ENCODE data around the gene ATP7B. TPM values are rescaled to one million over a fixed set of nuclear protein-coding genes. Genes with fewer than 3 reads are reported as not detected.

The ATP7B gene
- polyA plus RNA-seq, 3 donors = 0.39 to 0.44 TPM; not detected in 1

DNA sequence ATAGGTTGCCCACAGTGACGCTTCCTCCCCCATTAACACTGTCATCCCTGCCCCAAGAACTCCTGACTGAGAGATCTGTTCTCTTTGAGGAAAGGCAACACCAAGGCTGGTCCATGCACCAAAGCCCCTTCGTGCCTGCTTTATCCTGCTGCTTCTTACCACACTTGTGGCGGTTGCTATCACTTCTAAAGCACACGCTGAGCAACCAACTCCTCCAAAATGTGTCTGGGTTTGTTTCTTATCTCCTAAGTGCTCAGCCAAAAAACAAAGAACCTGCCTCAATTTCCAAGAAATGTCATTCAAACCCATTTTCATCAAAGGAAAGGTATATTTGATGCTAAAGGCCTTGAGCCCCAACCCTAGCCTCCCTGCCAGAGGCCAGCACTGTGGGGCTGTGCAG lies 14.6 kb downstream of the ATP7B start:
- Histone ChIP-seq H3K36me3 (replicated peaks in 1 of 2; ENCODE audit: control insufficient read depth in 1 of 2, insufficient read depth in 2 of 2, low read length in 2 of 2) (no peaks in the 10 kb centered on the region), H3K4me3 (replicated peaks in 1 of 3; ENCODE audit: low read depth in 2 of 3, low read length in 3 of 3) (no peak overlapping the region), H2AFZ (ENCODE audit: insufficient read depth, low read depth, low read length, poor library complexity, severe bottlenecking) (no peak overlapping the region), H3K9me3 (replicated peaks in 1 of 2; ENCODE audit: control insufficient read depth in 1 of 2, insufficient read depth in 1 of 2, low read length in 2 of 2) (no peaks in the 10 kb centered on the region), H3K27me3 (ENCODE audit: control insufficient read depth in 2 of 2, insufficient read depth in 2 of 2, low read length in 2 of 2) (no peaks in the 10 kb centered on the region), H3K79me2 (ENCODE audit: insufficient read depth, low read length) (no peaks in the 10 kb centered on the region), H3K4me2 (replicated peaks; ENCODE audit: extremely low read depth, low read length, poor library complexity, severe bottlenecking) (no peak overlapping the region), H3K4me1 (ENCODE audit: control insufficient read depth in 1 of 2, insufficient read depth in 2 of 2, low read length in 2 of 2) (peaks cover 10 to 13% of the 10 kb centered on the region in 2 donors), H4K20me1 (ENCODE audit: insufficient read depth, low read length) (no peaks in the 10 kb centered on the region), H3K27ac (ENCODE audit: low read depth in 1 of 2, low read length in 2 of 2) (no peak overlapping the region), H3K9ac (ENCODE audit: insufficient read depth, low read length, poor library complexity, severe bottlenecking) (no peak overlapping the region)
- H3K4me3 Mint-ChIP-seq = no peak overlapping the region
- TF ChIP-seq, protein P1, sequence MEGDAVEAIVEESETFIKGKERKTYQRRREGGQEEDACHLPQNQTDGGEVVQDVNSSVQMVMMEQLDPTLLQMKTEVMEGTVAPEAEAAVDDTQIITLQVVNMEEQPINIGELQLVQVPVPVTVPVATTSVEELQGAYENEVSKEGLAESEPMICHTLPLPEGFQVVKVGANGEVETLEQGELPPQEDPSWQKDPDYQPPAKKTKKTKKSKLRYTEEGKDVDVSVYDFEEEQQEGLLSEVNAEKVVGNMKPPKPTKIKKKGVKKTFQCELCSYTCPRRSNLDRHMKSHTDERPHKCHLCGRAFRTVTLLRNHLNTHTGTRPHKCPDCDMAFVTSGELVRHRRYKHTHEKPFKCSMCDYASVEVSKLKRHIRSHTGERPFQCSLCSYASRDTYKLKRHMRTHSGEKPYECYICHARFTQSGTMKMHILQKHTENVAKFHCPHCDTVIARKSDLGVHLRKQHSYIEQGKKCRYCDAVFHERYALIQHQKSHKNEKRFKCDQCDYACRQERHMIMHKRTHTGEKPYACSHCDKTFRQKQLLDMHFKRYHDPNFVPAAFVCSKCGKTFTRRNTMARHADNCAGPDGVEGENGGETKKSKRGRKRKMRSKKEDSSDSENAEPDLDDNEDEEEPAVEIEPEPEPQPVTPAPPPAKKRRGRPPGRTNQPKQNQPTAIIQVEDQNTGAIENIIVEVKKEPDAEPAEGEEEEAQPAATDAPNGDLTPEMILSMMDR (IDR thresholded peaks at IDR 0.05) = no peak
- intact Hi-C loops (cut with micrococcal nuclease) = no loop called here
- H3K4me1 Mint-ChIP-seq = peaks cover 26% of the 10 kb centered on the region
- H3K36me3 Mint-ChIP-seq = no peaks in the 10 kb centered on the region
- H3K9me3 Mint-ChIP-seq = peaks cover 0 to 1% (median 0%) of the 10 kb centered on the region in 7 donors
- WGBS (ENCODE audit: insufficient coverage) = 94% methylated on average over 4 of the region's 4 CpGs
- no peak overlapping the region for H3K27ac Mint-ChIP-seq
- peaks cover 1 to 10% (median 8%) of the 10 kb centered on the region in 3 donors for H3K27me3 Mint-ChIP-seq (ENCODE audit: low read depth in 3 of 3)
- no peak for DNase-seq

DNA sequence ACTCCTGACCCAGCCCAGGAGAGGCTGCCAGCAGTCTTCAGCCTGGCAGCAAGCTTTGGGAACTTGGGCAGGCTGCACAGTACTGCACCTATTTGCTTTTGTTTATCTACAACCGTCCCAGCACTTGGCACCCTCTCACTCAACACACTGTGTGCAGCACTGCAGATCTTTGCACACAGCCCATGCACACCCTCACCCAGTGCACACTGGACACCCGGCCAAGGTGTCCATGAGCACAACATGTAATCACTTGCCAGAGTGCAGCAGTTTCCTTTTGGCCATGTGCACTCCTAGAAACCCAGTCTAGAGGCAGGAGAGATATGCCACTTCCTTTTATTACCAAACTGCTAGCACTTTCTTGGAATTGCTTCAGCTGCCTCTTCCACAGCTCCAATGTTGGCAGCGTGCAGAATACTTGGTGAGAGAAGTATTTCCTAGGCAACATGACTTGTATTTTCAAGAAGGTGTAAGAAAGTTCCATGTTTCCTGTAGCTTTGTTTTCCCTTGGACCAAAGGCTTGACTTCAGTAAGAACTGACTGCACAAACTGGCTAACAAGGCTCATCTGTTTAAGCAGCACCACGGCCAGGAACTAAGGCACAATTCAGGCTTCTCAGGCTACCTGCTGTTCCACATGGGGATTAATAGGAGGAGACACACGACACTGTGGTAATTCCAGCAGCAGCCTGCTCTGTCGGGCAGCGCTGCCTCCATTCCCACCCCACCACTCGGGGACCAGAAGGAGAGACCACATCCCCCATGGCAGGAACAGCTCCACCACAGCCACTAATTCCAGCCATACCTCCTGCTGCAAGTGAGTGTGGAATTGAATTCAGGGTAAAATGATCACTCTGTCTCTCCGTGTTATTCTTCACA lies 15.3 kb downstream of the ATP7B start:
- peak in 1 of 3 donors; percentile 7 for DNase-seq
- H3K9me3 ChIP-seq (replicated peaks in 1 of 2; ENCODE audit: control insufficient read depth in 1 of 2, insufficient read depth in 1 of 2, low read length in 2 of 2) = no peaks in the 10 kb centered on the region
- no peaks in the 10 kb centered on the region for H3K79me2 ChIP-seq (ENCODE audit: insufficient read depth, low read length)

More for the DNA sequence above, 15.3 kb downstream of the ATP7B start:
- H3K4me1 ChIP-seq (ENCODE audit: control insufficient read depth in 1 of 2, insufficient read depth in 2 of 2, low read length in 2 of 2) = peaks cover 10 to 13% of the 10 kb centered on the region in 2 donors
- no peaks in the 10 kb centered on the region for H3K27me3 ChIP-seq (ENCODE audit: control insufficient read depth in 2 of 2, insufficient read depth in 2 of 2, low read length in 2 of 2)
- intact Hi-C loops (cut with micrococcal nuclease) = no loop called here
- Mint-ChIP-seq H3K9me3 (peaks cover 0 to 1% (median 0%) of the 10 kb centered on the region in 7 donors), H3K27ac (no peak overlapping the region), H3K27me3 (ENCODE audit: low read depth in 3 of 3) (peaks cover 1 to 10% (median 8%) of the 10 kb centered on the region in 3 donors), H3K4me1 (peaks cover 26% of the 10 kb centered on the region), H3K36me3 (no peaks in the 10 kb centered on the region), H3K4me3 (peak overlapping the region; percentile 52 to 69)
- H3K36me3 ChIP-seq (replicated peaks in 1 of 2; ENCODE audit: control insufficient read depth in 1 of 2, insufficient read depth in 2 of 2, low read length in 2 of 2) = no peaks in the 10 kb centered on the region
- peak overlapping the region in 1 of 3 experiments; percentile 36 for H3K4me3 ChIP-seq (replicated peaks in 1 of 3; ENCODE audit: low read depth in 2 of 3, low read length in 3 of 3)
- peak overlapping the region; percentile 48 for H2AFZ ChIP-seq (ENCODE audit: insufficient read depth, low read depth, low read length, poor library complexity, severe bottlenecking)
- TF ChIP-seq, protein P1 (IDR thresholded peaks at IDR 0.05) = no peak
- 10% methylated on average over 4 of the region's 9 CpGs for WGBS (ENCODE audit: insufficient coverage)
- H3K27ac ChIP-seq (ENCODE audit: low read depth in 1 of 2, low read length in 2 of 2) = no peak overlapping the region
- H3K4me2 ChIP-seq (replicated peaks; ENCODE audit: extremely low read depth, low read length, poor library complexity, severe bottlenecking) = peak overlapping the region; percentile 31
- no peak overlapping the region for H3K9ac ChIP-seq (ENCODE audit: insufficient read depth, low read length, poor library complexity, severe bottlenecking)
- H4K20me1 ChIP-seq (ENCODE audit: insufficient read depth, low read length) = no peaks in the 10 kb centered on the region
